ENCODE data around the gene IGFL4. TPM values are rescaled to one million over a fixed set of nuclear protein-coding genes. Genes with fewer than 3 reads are reported as not detected.

Gene IGFL4
- total and polyA plus RNA-seq, 2 of the 13 experiments (the other 11 are each of a cell fraction or from before 2014, with no cell fraction given): 1.2 to 1.4 TPM

DNA sequence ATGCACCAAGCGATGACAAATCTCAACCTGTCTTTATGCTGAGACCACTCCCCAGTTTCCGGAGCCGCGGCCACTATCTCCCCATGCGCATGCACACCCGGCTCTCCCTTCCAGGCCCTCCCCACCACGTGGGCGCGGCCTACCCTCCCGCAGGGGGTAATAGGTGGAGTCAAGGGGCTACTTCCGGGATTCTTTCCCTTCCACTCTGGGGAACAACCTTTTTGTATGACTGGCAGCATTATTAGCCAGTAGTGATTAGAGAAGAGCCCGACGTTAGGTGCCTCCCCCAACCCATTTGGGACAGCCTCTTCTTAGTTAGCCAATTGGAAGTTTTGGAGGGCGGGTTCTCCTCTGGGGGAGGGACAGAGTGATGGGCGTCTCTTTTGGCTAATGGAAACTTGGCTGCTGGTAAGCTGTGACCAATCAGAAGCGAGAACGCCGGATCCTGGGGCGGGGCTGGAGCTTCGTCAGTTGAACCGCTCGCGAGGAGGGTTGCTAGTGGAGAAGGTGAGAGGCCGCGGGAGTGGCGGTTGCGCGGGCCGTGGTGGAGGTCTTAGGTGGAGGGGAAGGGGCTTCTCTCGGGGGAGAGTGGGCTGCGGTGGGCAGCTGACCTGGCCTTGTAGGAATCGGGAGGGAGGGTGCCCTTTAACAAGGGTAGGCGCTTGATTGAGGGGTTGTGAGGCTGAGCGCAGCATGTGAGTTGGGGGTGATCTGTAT, 45.6 kb downstream of the IGFL4 start, which contains the start of gene CCDC61 (continued):
- TF ChIP-seq, protein P1, sequence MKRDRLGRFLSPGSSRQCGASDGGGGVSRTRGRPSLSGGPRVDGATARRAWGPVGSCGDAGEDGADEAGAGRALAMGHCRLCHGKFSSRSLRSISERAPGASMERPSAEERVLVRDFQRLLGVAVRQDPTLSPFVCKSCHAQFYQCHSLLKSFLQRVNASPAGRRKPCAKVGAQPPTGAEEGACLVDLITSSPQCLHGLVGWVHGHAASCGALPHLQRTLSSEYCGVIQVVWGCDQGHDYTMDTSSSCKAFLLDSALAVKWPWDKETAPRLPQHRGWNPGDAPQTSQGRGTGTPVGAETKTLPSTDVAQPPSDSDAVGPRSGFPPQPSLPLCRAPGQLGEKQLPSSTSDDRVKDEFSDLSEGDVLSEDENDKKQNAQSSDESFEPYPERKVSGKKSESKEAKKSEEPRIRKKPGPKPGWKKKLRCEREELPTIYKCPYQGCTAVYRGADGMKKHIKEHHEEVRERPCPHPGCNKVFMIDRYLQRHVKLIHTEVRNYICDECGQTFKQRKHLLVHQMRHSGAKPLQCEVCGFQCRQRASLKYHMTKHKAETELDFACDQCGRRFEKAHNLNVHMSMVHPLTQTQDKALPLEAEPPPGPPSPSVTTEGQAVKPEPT (CRISPR knock-in tag; IDR thresholded peaks at IDR 0.05; ENCODE audit: low read depth): no peak
- TF ChIP-seq ZNF232 (CRISPR knock-in tag; IDR thresholded peaks at IDR 0.05; ENCODE audit: borderline replicate concordance) (peak; percentile 50; the same call in 1 of the 2 replicates), KDM2A (CRISPR knock-in tag; IDR thresholded peaks at IDR 0.05; ENCODE audit: borderline replicate concordance, low read depth) (peak; percentile 48), NR1H2 (CRISPR knock-in tag; IDR thresholded peaks at IDR 0.05; ENCODE audit: borderline replicate concordance, low read depth) (no peak), ZNF10 (CRISPR knock-in tag; IDR thresholded peaks at IDR 0.05; ENCODE audit: borderline replicate concordance, low read depth) (no peak), ZNF253 (CRISPR knock-in tag; IDR thresholded peaks at IDR 0.05; ENCODE audit: borderline replicate concordance) (no peak), MED13 (CRISPR knock-in tag; IDR thresholded peaks at IDR 0.05) (no peak), KAT8 (CRISPR knock-in tag; IDR thresholded peaks at IDR 0.05) (peak; percentile 90), SUZ12 (IDR thresholded peaks at IDR 0.05; ENCODE audit: low read depth, low read length) (no peak), ZNF326 (CRISPR knock-in tag; IDR thresholded peaks at IDR 0.05; ENCODE audit: borderline replicate concordance) (no peak), ZNF430 (CRISPR knock-in tag; IDR thresholded peaks at IDR 0.05) (no peak), ZNF138 (CRISPR knock-in tag; IDR thresholded peaks at IDR 0.05; ENCODE audit: low read depth) (no peak), ZMAT3 (CRISPR knock-in tag; conservative IDR thresholded peaks at IDR 0.05) (no peak), ZNF563 (CRISPR knock-in tag; IDR thresholded peaks at IDR 0.05) (no peak), ZNF17 (CRISPR knock-in tag; IDR thresholded peaks at IDR 0.05) (no peak), ZNF775 (CRISPR knock-in tag; IDR thresholded peaks at IDR 0.05; ENCODE audit: borderline replicate concordance) (no peak), SMC3 (IDR thresholded peaks at IDR 0.05; ENCODE audit: low read length) (no peak)
- TF ChIP-seq, protein P2, sequence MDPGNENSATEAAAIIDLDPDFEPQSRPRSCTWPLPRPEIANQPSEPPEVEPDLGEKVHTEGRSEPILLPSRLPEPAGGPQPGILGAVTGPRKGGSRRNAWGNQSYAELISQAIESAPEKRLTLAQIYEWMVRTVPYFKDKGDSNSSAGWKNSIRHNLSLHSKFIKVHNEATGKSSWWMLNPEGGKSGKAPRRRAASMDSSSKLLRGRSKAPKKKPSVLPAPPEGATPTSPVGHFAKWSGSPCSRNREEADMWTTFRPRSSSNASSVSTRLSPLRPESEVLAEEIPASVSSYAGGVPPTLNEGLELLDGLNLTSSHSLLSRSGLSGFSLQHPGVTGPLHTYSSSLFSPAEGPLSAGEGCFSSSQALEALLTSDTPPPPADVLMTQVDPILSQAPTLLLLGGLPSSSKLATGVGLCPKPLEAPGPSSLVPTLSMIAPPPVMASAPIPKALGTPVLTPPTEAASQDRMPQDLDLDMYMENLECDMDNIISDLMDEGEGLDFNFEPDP (CRISPR knock-in tag; conservative IDR thresholded peaks at IDR 0.05): no peak
- TF ChIP-seq, protein P3, sequence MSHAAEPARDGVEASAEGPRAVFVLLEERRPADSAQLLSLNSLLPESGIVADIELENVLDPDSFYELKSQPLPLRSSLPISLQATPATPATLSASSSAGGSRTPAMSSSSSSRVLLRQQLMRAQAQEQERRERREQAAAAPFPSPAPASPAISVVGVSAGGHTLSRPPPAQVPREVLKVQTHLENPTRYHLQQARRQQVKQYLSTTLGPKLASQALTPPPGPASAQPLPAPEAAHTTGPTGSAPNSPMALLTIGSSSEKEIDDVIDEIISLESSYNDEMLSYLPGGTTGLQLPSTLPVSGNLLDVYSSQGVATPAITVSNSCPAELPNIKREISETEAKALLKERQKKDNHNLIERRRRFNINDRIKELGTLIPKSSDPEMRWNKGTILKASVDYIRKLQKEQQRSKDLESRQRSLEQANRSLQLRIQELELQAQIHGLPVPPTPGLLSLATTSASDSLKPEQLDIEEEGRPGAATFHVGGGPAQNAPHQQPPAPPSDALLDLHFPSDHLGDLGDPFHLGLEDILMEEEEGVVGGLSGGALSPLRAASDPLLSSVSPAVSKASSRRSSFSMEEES (CRISPR knock-in tag; IDR thresholded peaks at IDR 0.05): no peak
- TF ChIP-seq, protein P4, sequence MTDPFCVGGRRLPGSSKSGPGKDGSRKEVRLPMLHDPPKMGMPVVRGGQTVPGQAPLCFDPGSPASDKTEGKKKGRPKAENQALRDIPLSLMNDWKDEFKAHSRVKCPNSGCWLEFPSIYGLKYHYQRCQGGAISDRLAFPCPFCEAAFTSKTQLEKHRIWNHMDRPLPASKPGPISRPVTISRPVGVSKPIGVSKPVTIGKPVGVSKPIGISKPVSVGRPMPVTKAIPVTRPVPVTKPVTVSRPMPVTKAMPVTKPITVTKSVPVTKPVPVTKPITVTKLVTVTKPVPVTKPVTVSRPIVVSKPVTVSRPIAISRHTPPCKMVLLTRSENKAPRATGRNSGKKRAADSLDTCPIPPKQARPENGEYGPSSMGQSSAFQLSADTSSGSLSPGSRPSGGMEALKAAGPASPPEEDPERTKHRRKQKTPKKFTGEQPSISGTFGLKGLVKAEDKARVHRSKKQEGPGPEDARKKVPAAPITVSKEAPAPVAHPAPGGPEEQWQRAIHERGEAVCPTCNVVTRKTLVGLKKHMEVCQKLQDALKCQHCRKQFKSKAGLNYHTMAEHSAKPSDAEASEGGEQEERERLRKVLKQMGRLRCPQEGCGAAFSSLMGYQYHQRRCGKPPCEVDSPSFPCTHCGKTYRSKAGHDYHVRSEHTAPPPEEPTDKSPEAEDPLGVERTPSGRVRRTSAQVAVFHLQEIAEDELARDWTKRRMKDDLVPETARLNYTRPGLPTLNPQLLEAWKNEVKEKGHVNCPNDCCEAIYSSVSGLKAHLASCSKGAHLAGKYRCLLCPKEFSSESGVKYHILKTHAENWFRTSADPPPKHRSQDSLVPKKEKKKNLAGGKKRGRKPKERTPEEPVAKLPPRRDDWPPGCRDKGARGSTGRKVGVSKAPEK (CRISPR knock-in tag; IDR thresholded peaks at IDR 0.05; ENCODE audit: borderline replicate concordance): no peak
- TF ChIP-seq, protein P5, sequence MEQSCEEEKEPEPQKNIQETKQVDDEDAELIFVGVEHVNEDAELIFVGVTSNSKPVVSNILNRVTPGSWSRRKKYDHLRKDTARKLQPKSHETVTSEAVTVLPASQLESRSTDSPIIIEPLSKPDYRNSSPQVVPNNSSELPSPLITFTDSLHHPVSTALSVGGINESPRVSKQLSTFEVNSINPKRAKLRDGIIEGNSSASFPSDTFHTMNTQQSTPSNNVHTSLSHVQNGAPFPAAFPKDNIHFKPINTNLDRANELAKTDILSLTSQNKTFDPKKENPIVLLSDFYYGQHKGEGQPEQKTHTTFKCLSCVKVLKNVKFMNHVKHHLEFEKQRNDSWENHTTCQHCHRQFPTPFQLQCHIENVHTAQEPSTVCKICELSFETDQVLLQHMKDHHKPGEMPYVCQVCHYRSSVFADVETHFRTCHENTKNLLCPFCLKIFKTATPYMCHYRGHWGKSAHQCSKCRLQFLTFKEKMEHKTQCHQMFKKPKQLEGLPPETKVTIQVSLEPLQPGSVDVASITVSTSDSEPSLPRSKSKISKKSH (CRISPR knock-in tag; IDR thresholded peaks at IDR 0.05; ENCODE audit: borderline replicate concordance): no peak
